Transverse colon (tissue), 3 donors: ENCODE data around the gene WFDC1.

Source experiments
- CTCF ChIP-seq, 5 experiments: fragments of 200-600 bp in 3 of 5; fragments of 450-650 bp in 2 of 5; sonication (generic) in 3 of 5; IDR thresholded peaks; 1 replicate in 2 of 5; 2 replicates in 3 of 5; pipeline ENCODE4 v1.5.1; 2016 to 2017; ENCODE audit warnings: antibody characterized with exemption in 5 of 5, inconsistent platforms in 3 of 5, mild to moderate bottlenecking in 2 of 5, moderate library complexity in 1 of 5
- POLR2A ChIP-seq: fragments of 450-650 bp; IDR thresholded peaks from one replicate; pipeline ENCODE4 v1.6.1; 2016; ENCODE audit warnings: antibody characterized with exemption, mild to moderate bottlenecking, moderate library complexity

DNA sequence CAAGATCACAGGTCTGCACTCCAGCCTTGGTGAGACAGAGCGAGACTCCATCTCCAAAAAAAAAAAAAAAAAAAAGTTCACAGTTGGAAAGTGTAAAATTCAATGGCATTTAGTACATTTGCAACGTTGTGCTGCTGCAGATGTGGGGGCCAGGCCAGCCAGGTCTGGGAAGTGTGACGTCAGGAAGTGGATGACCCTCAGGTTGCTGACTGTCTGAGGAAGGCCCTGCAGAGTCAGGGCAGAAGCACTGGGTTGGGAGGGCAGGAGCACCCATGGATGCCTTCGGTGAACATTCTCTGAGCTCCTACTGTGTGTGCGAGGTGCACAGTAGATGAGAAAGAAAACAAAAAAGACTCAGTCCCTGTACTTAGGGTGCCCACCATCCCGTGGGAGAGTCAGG lies 12.1 kb upstream of the WFDC1 start:
- TF ChIP-seq POLR2A (no peak), CTCF (IDR thresholded peaks at IDR 0.05) (no peak)
